Mammary epithelial cell (primary cell): ENCODE data around the gene CCL21.

ENCODE experiments used
- EZH2 ChIP-seq: IDR thresholded peaks from 2 replicates; pipeline ENCODE4 v1.6.1; 2012; ENCODE audit warnings: low read length, inconsistent platforms, borderline replicate concordance
- TF ChIP-seq, protein P1 (sequence below), 2 donors: IDR thresholded peaks in 1 of 2; conservative IDR thresholded peaks in 1 of 2; 2 replicates each; pipeline ENCODE4 v1.5.1; 2011 to 2012; ENCODE audit warnings: inconsistent platforms in 2 of 2, low read length in 2 of 2, mild to moderate bottlenecking in 2 of 2, control low read depth in 1 of 2, low read depth in 1 of 2; ENCODE audit not compliant: insufficient read depth in 1 of 2; ENCODE audit errors: extremely low read depth in 1 of 2

DNA sequence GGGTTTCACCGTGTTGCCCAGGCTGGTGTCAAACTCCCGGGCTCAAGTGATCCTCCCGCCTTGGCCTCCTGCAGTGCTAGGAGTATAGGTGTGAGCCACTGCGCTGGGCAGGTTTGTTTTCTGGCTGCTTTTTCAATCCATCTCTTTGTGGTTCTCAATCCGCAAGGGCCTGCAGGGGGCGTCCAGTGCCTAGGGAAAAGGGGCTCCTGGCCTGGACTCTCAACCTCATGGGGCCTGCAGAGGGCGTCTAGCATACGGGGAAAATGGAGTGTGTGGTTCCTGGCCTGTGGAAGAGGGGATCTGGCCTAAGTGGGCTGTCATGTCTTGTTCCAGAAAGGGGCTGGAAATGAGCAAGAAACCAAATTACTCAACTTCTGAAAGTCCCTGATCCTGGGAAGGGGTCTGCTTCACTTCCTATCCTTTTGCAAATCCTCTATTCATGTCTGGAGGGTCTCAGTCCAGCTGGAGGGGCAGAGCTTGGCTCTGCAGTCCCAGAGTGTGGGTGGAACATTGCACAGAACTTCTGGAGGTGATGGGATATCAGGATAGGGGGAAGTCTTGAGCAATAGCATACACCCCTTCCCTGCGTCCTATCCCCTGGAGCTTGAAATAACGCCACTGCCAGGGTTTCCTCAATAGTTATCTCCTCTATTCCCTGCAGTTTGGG lies 34.8 kb downstream of the CCL21 start:
- TF ChIP-seq, protein P1, sequence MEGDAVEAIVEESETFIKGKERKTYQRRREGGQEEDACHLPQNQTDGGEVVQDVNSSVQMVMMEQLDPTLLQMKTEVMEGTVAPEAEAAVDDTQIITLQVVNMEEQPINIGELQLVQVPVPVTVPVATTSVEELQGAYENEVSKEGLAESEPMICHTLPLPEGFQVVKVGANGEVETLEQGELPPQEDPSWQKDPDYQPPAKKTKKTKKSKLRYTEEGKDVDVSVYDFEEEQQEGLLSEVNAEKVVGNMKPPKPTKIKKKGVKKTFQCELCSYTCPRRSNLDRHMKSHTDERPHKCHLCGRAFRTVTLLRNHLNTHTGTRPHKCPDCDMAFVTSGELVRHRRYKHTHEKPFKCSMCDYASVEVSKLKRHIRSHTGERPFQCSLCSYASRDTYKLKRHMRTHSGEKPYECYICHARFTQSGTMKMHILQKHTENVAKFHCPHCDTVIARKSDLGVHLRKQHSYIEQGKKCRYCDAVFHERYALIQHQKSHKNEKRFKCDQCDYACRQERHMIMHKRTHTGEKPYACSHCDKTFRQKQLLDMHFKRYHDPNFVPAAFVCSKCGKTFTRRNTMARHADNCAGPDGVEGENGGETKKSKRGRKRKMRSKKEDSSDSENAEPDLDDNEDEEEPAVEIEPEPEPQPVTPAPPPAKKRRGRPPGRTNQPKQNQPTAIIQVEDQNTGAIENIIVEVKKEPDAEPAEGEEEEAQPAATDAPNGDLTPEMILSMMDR (conservative IDR thresholded peaks at IDR 0.05 in 1 of 2, IDR thresholded peaks at IDR 0.05 in 1 of 2; ENCODE audit: extremely low read depth in 1 of 2, insufficient read depth in 1 of 2, low read depth in 1 of 2, low read length in 2 of 2) = peak; percentile 50 to 53
- TF ChIP-seq EZH2 = no peak
